ENCODE results near the gene HSF2.

Gene HSF2

GRCh38 chr6:122428781-122429180 is 29.3 kb downstream of the HSF2 start:
- POLR2A ChIA-PET = no interaction called here
- TF ChIP-seq NFRKB (IDR thresholded peaks at IDR 0.05) (no peak), ARNT (IDR thresholded peaks at IDR 0.05) (no peak), LEF1 (IDR thresholded peaks at IDR 0.05; ENCODE audit: borderline replicate concordance) (no peak), TARDBP (IDR thresholded peaks at IDR 0.05) (no peak), FOXM1 (IDR thresholded peaks at IDR 0.05; ENCODE audit: borderline replicate concordance) (no peak), L3MBTL2 (conservative IDR thresholded peaks at IDR 0.05) (no peak), SP1 (IDR thresholded peaks at IDR 0.05) (no peak), SUZ12 (IDR thresholded peaks at IDR 0.05) (no peak), ELF4 (IDR thresholded peaks at IDR 0.05) (no peak), FOXK2 (IDR thresholded peaks at IDR 0.05) (no peak), BHLHE40 (IDR thresholded peaks at IDR 0.05; ENCODE audit: borderline replicate concordance) (no peak), CTBP1 (IDR thresholded peaks at IDR 0.05; ENCODE audit: borderline replicate concordance) (no peak), ZNF384 (IDR thresholded peaks at IDR 0.05) (no peak), HDGF (IDR thresholded peaks at IDR 0.05; ENCODE audit: borderline replicate concordance) (no peak), FOXA1 (IDR thresholded peaks at IDR 0.05) (no peak)
- TF ChIP-seq, protein P1, sequence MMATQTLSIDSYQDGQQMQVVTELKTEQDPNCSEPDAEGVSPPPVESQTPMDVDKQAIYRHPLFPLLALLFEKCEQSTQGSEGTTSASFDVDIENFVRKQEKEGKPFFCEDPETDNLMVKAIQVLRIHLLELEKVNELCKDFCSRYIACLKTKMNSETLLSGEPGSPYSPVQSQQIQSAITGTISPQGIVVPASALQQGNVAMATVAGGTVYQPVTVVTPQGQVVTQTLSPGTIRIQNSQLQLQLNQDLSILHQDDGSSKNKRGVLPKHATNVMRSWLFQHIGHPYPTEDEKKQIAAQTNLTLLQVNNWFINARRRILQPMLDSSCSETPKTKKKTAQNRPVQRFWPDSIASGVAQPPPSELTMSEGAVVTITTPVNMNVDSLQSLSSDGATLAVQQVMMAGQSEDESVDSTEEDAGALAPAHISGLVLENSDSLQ (IDR thresholded peaks at IDR 0.05) = no peak
- CTCF ChIA-PET = no interaction called here
- no peak for DNase-seq (ENCODE audit: extremely low spot score)

GRCh38 chr6:122429323-122429722 is 29.9 kb downstream of the HSF2 start:
- no peak for DNase-seq (ENCODE audit: extremely low spot score)
- ChIA-PET POLR2A (no interaction called here), CTCF (no interaction called here)
- TF ChIP-seq FOXK2 (IDR thresholded peaks at IDR 0.05) (no peak), ZNF384 (IDR thresholded peaks at IDR 0.05) (no peak), L3MBTL2 (conservative IDR thresholded peaks at IDR 0.05) (no peak), LEF1 (IDR thresholded peaks at IDR 0.05; ENCODE audit: borderline replicate concordance) (no peak), TARDBP (IDR thresholded peaks at IDR 0.05) (no peak), BHLHE40 (IDR thresholded peaks at IDR 0.05; ENCODE audit: borderline replicate concordance) (no peak), ARNT (IDR thresholded peaks at IDR 0.05) (no peak), SP1 (IDR thresholded peaks at IDR 0.05) (no peak), HDGF (IDR thresholded peaks at IDR 0.05; ENCODE audit: borderline replicate concordance) (no peak), SUZ12 (IDR thresholded peaks at IDR 0.05) (no peak), NFRKB (IDR thresholded peaks at IDR 0.05) (no peak), FOXA1 (IDR thresholded peaks at IDR 0.05) (no peak), ELF4 (IDR thresholded peaks at IDR 0.05) (no peak), CTBP1 (IDR thresholded peaks at IDR 0.05; ENCODE audit: borderline replicate concordance) (no peak)
- TF ChIP-seq, protein P1 (IDR thresholded peaks at IDR 0.05) = no peak

DNA sequence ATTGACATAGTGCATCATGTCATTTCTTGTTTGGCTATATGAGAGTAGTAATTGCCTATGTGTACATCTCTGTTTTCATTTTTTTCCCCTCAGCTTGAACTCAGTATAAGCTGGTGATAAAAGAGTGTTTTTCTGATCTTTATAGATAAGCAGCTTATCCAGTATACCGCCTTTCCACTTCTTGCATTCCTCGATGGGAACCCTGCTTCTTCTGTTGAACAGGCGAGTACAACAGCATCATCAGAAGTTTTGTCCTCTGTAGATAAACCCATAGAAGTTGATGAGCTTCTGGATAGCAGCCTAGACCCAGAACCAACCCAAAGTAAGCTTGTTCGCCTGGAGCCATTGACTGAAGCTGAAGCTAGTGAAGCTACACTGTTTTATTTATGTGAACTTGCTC is 32.3 kb downstream of the HSF2 start:
- ChIA-PET CTCF (no interaction called here), POLR2A (no interaction called here)
- TF ChIP-seq FOXK2 (IDR thresholded peaks at IDR 0.05) = no peak
- no peak for TF ChIP-seq BHLHE40 (IDR thresholded peaks at IDR 0.05; ENCODE audit: borderline replicate concordance)
- no peak for TF ChIP-seq ZNF384 (IDR thresholded peaks at IDR 0.05)
- TF ChIP-seq, protein P1 (IDR thresholded peaks at IDR 0.05) = no peak
- TF ChIP-seq HDGF (IDR thresholded peaks at IDR 0.05; ENCODE audit: borderline replicate concordance) = no peak
- TF ChIP-seq CTBP1 (IDR thresholded peaks at IDR 0.05; ENCODE audit: borderline replicate concordance) = no peak
- TF ChIP-seq ELF4 (IDR thresholded peaks at IDR 0.05) = no peak
- no peak for TF ChIP-seq ARNT (IDR thresholded peaks at IDR 0.05)
- TF ChIP-seq SP1 (IDR thresholded peaks at IDR 0.05) = no peak
- no peak for TF ChIP-seq FOXA1 (IDR thresholded peaks at IDR 0.05)
- no peak for TF ChIP-seq LEF1 (IDR thresholded peaks at IDR 0.05; ENCODE audit: borderline replicate concordance)
- TF ChIP-seq SUZ12 (IDR thresholded peaks at IDR 0.05) = no peak
- TF ChIP-seq TARDBP (IDR thresholded peaks at IDR 0.05) = no peak
- TF ChIP-seq FOXM1 (IDR thresholded peaks at IDR 0.05; ENCODE audit: borderline replicate concordance) = no peak
- no peak for TF ChIP-seq L3MBTL2 (conservative IDR thresholded peaks at IDR 0.05)
- TF ChIP-seq NFRKB (IDR thresholded peaks at IDR 0.05) = no peak
- no peak for DNase-seq (ENCODE audit: extremely low spot score)

DNA sequence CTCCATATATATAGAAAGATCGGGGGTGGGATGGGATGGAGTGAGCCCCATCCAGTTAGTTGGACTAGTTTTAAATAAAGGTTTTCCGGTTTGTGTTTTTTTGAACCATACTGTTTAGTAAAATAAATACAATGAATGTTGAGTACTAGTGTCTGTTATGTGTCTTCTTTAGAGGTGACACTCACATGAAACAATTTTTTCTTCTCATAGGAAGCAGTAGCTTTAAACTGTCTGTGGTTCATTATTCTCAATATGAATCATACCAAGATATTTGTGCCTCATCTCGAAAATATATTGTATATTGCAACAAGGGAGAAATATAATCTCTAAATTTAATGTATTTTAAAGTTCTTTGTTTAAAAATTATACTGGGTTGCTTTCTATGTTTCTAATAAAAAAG is 33.4 kb downstream of the HSF2 start:
- CTCF ChIA-PET = no interaction called here
- DNase-seq (ENCODE audit: extremely low spot score) = no peak
- no peak for TF ChIP-seq LEF1 (IDR thresholded peaks at IDR 0.05; ENCODE audit: borderline replicate concordance)
- TF ChIP-seq BHLHE40 (IDR thresholded peaks at IDR 0.05; ENCODE audit: borderline replicate concordance) = no peak
- TF ChIP-seq FOXK2 (IDR thresholded peaks at IDR 0.05) = no peak
- TF ChIP-seq, protein P1 (IDR thresholded peaks at IDR 0.05) = no peak
- no peak for TF ChIP-seq SUZ12 (IDR thresholded peaks at IDR 0.05)
- POLR2A ChIA-PET = no interaction called here

DNA sequence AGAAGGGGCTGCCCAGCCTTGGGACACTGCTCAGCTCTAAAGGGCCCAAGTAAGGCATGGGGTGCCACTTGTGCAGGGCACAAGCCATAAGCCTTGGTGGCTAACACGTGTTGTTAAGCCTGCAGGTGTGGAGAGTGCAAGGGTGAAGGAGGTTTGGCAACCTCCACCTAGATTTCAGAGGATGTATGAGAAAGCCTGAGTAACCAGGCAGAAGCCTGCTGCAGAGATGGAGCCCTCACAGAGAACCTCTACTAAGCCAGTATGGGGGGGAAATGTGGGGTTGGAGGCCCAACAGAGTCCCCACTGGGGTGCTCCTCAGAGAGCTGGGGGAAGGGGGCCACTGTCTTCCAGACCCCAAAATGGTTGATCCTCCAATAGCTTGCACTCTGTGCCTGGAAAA is 39.5 kb downstream of the HSF2 start:
- TF ChIP-seq SP1 (IDR thresholded peaks at IDR 0.05) (no peak), CTBP1 (IDR thresholded peaks at IDR 0.05; ENCODE audit: borderline replicate concordance) (no peak), NFRKB (IDR thresholded peaks at IDR 0.05) (no peak), FOXA1 (IDR thresholded peaks at IDR 0.05) (no peak), BHLHE40 (IDR thresholded peaks at IDR 0.05; ENCODE audit: borderline replicate concordance) (no peak), SUZ12 (IDR thresholded peaks at IDR 0.05) (no peak), FOXK2 (IDR thresholded peaks at IDR 0.05) (no peak), L3MBTL2 (conservative IDR thresholded peaks at IDR 0.05) (no peak), ARNT (IDR thresholded peaks at IDR 0.05) (no peak), TARDBP (IDR thresholded peaks at IDR 0.05) (no peak), HDGF (IDR thresholded peaks at IDR 0.05; ENCODE audit: borderline replicate concordance) (no peak)
- CTCF ChIA-PET = no interaction called here
- no peak for DNase-seq (ENCODE audit: extremely low spot score)
- POLR2A ChIA-PET = no interaction called here

GRCh38 chr6:122445274-122445673 is 45.8 kb downstream of the HSF2 start:
- ChIA-PET POLR2A (no interaction called here), CTCF (no interaction called here)

More at GRCh38 chr6:122445274-122445673, 45.8 kb downstream of the HSF2 start:
- TF ChIP-seq ELF4 (IDR thresholded peaks at IDR 0.05) = no peak
- TF ChIP-seq FOXA1 (IDR thresholded peaks at IDR 0.05) = no peak
- no peak for TF ChIP-seq ZNF384 (IDR thresholded peaks at IDR 0.05)
- TF ChIP-seq L3MBTL2 (conservative IDR thresholded peaks at IDR 0.05) = no peak
- TF ChIP-seq CTBP1 (IDR thresholded peaks at IDR 0.05; ENCODE audit: borderline replicate concordance) = no peak
- no peak for DNase-seq (ENCODE audit: extremely low spot score)
